SK-N-SH treated with all-trans-retinoic acid at 6 μM for 48 hours (cell line): ENCODE data around the gene MRPS23.
A peak's percentile ranks its signal among the peaks of the same experiment; 100 is the strongest.

Experiments used
- ATAC-seq: fragments of 200-7000 bp; cut with Tn5 transposase; 3 replicates; pipeline ENCODE4 v1.9.1; 2020; ENCODE audit warnings: mild to moderate bottlenecking, moderate library complexity
- ARNTL ChIP-seq: fragments of 450-650 bp; formaldehyde crosslinking; IDR thresholded peaks from 2 replicates; pipeline ENCODE4 v1.5.0; 2020; ENCODE audit warnings: low read depth, mild to moderate bottlenecking, moderate library complexity, borderline replicate concordance
- BACH2 ChIP-seq: fragments of 250-450 bp; sonication (Bioruptor Pico); IDR thresholded peaks from 2 replicates; pipeline ENCODE4 v1.9.0; 2021; ENCODE audit warnings: mild to moderate bottlenecking, borderline replicate concordance
- CREB5 ChIP-seq: fragments of 250-450 bp; sonication (Bioruptor Pico); IDR thresholded peaks from 2 replicates; pipeline ENCODE4 v1.5.1; 2020; ENCODE audit warnings: low read depth, mild to moderate bottlenecking, moderate library complexity
- CSDC2 ChIP-seq: fragments of 250-450 bp; sonication (Bioruptor Pico); IDR thresholded peaks from 2 replicates; pipeline ENCODE4 v1.5.0; 2020; ENCODE audit warnings: mild to moderate bottlenecking, moderate library complexity
- CSRNP3 ChIP-seq: fragments of 250-450 bp; sonication (Bioruptor Pico); IDR thresholded peaks from 2 replicates; pipeline ENCODE4 v1.5.1; 2021; ENCODE audit warnings: mild to moderate bottlenecking, moderate library complexity
- ESRRG ChIP-seq: fragments of 250-450 bp; sonication (Bioruptor Pico); IDR thresholded peaks from 2 replicates; pipeline ENCODE4 v1.6.1; 2021; ENCODE audit warnings: mild to moderate bottlenecking
- GLIS3 ChIP-seq: fragments of 250-450 bp; sonication (Bioruptor Pico); IDR thresholded peaks from 2 replicates; pipeline ENCODE4 v1.5.0; 2020; ENCODE audit warnings: mild to moderate bottlenecking, moderate library complexity
- ISL1 ChIP-seq: fragments of 250-450 bp; sonication (Bioruptor Pico); IDR thresholded peaks from 2 replicates; pipeline ENCODE4 v2.1.2; 2022; ENCODE audit warnings: mild to moderate bottlenecking, moderate library complexity
- OSR1 ChIP-seq: fragments of 250-450 bp; sonication (Bioruptor Pico); IDR thresholded peaks from 2 replicates; pipeline ENCODE4 v1.8.0; 2022; ENCODE audit warnings: moderate library complexity, mild to moderate bottlenecking, inconsistent platforms
- PATZ1 ChIP-seq: fragments of 250-450 bp; sonication (Bioruptor Pico); IDR thresholded peaks from 2 replicates; pipeline ENCODE4 v1.8.0; 2020; ENCODE audit warnings: mild to moderate bottlenecking, moderate library complexity, borderline replicate concordance
- POU6F1 ChIP-seq: fragments of 250-450 bp; sonication (Bioruptor Pico); IDR thresholded peaks from 2 replicates; pipeline ENCODE4 v1.8.0; 2021; ENCODE audit warnings: low read depth, mild to moderate bottlenecking, moderate library complexity, borderline replicate concordance
- PPARA ChIP-seq: fragments of 250-450 bp; sonication (Bioruptor Pico); IDR thresholded peaks from 2 replicates; pipeline ENCODE4 v1.5.0; 2020; ENCODE audit warnings: mild to moderate bottlenecking, borderline replicate concordance
- RARB ChIP-seq: fragments of 250-450 bp; sonication (Bioruptor Pico); IDR thresholded peaks from 2 replicates; pipeline ENCODE4 v1.8.0; 2021; ENCODE audit warnings: mild to moderate bottlenecking, moderate library complexity
- SNAI2 ChIP-seq: fragments of 250-450 bp; sonication (Bioruptor Pico); IDR thresholded peaks from 2 replicates; pipeline ENCODE4 v1.5.0; 2020; ENCODE audit warnings: mild to moderate bottlenecking, moderate library complexity
- TCF4 ChIP-seq: fragments of 250-450 bp; sonication (Bioruptor Pico); IDR thresholded peaks from 2 replicates; pipeline ENCODE4 v1.8.0; 2021; ENCODE audit warnings: mild to moderate bottlenecking, moderate library complexity, borderline replicate concordance
- TOX ChIP-seq: fragments of 250-450 bp; sonication (Bioruptor Pico); IDR thresholded peaks from 2 replicates; pipeline ENCODE4 v1.8.0; 2021; ENCODE audit warnings: mild to moderate bottlenecking, moderate library complexity, borderline replicate concordance
- TSHZ2 ChIP-seq: fragments of 250-450 bp; sonication (Bioruptor Pico); IDR thresholded peaks from 2 replicates; pipeline ENCODE4 v1.5.0; 2020; ENCODE audit warnings: mild to moderate bottlenecking, moderate library complexity
- ZC3H10 ChIP-seq: fragments of 250-450 bp; sonication (Bioruptor Pico); IDR thresholded peaks from 2 replicates; pipeline ENCODE4 v1.5.1; 2021; ENCODE audit warnings: mild to moderate bottlenecking, moderate library complexity
- ZFP3 ChIP-seq: fragments of 250-450 bp; sonication (Bioruptor Pico); IDR thresholded peaks from 2 replicates; pipeline ENCODE4 v1.5.0; 2020; ENCODE audit warnings: mild to moderate bottlenecking, moderate library complexity
- ZFP30 ChIP-seq: fragments of 450-650 bp; formaldehyde crosslinking; IDR thresholded peaks from 2 replicates; pipeline ENCODE4 v1.5.0; 2022; ENCODE audit warnings: mild to moderate bottlenecking, moderate library complexity
- ZNF565 ChIP-seq: fragments of 450-650 bp; formaldehyde crosslinking; conservative IDR thresholded peaks from 2 replicates; pipeline ENCODE4 v1.5.0; 2020; ENCODE audit warnings: low read depth, mild to moderate bottlenecking, moderate library complexity
- ZNF70 ChIP-seq: fragments of 450-650 bp; formaldehyde crosslinking; IDR thresholded peaks from 2 replicates; pipeline ENCODE4 v1.5.0; 2020; ENCODE audit warnings: mild to moderate bottlenecking, moderate library complexity
- ZNF8 ChIP-seq: fragments of 450-650 bp; formaldehyde crosslinking; IDR thresholded peaks from 2 replicates; pipeline ENCODE4 v1.5.0; 2020; ENCODE audit warnings: mild to moderate bottlenecking, moderate library complexity

The MRPS23 gene

GRCh38 chr17:57868910-57869616 lies 19.2 kb upstream of the MRPS23 start:
- no peak for ATAC-seq
- TF ChIP-seq TCF4 (CRISPR knock-in tag), result no peak

GRCh38 chr17:57868007-57868909 lies 18.4 kb upstream of the MRPS23 start:
- no peak for TF ChIP-seq BACH2
- TF ChIP-seq CSDC2, result 0 out of 2 replicates have a peak, but pooled peaks have one; percentile 14
- TF ChIP-seq TSHZ2, result 0 out of 2 replicates have a peak, but pooled peaks have one; percentile 40
- no peak; the same call in 1 of the 2 replicates for TF ChIP-seq ZNF8 (CRISPR knock-in tag)
- no peak for TF ChIP-seq TOX (CRISPR knock-in tag)
- TF ChIP-seq ZNF565 (CRISPR knock-in tag), result no peak
- no peak for TF ChIP-seq GLIS3 (CRISPR knock-in tag)
- no peak for TF ChIP-seq ARNTL (CRISPR knock-in tag)
- TF ChIP-seq ISL1, result peak; percentile 47; the same call in 1 of the 2 replicates
- TF ChIP-seq RARB (CRISPR knock-in tag), result no peak
- peak; percentile 60 for TF ChIP-seq ZFP3 (CRISPR knock-in tag)
- peak; percentile 99 for TF ChIP-seq PATZ1 (CRISPR knock-in tag)
- TF ChIP-seq OSR1 (CRISPR knock-in tag), result no peak
- TF ChIP-seq ESRRG (CRISPR knock-in tag), result no peak
- TF ChIP-seq TCF4 (CRISPR knock-in tag), result peak; percentile 67; the same call in 1 of the 2 replicates
- TF ChIP-seq CSRNP3 (CRISPR knock-in tag), result no peak
- TF ChIP-seq CREB5 (CRISPR knock-in tag), result no peak
- TF ChIP-seq SNAI2, result 0 out of 2 replicates have a peak, but pooled peaks have one; percentile 26
- no peak for TF ChIP-seq PPARA
- no peak for TF ChIP-seq ZC3H10 (CRISPR knock-in tag)
- TF ChIP-seq ZFP30 (CRISPR knock-in tag), result no peak
- TF ChIP-seq POU6F1 (CRISPR knock-in tag), result no peak
- no peak for TF ChIP-seq ZNF70 (CRISPR knock-in tag)
- ATAC-seq, result peak; percentile 89
